T1000 (cell line): Measurements from ENCODE around the gene CAMK2B.
"Not testable (repeated sequence)": the region's sequence is repeated elsewhere in the genome, so short reads cannot be mapped to it uniquely, and the experiment has no call there.

Source experiments
- DNase-seq: peaks from one replicate; lab custom pipeline; 2025; ENCODE audit warnings: mixed read lengths; lab: John Stamatoyannopoulos, UW

Gene CAMK2B

GRCh38 chr7:44189286-44189992 is 136.0 kb downstream of the CAMK2B start, which contains the start of gene GCK:
Gene GCK, minus strand, starts transcription at chr7:44189439. Its CDS starts 486 bp downstream, at chr7:44188953.
- DNase-seq, result no peak

- no peak for DNase-seq
These were observed 136.7 kb downstream of the CAMK2B start for GRCh38 chr7:44188480-44189225.

- DNase-seq, result no peak
These were observed 137.6 kb downstream of the CAMK2B start for GRCh38 chr7:44187636-44188416.

DNA sequence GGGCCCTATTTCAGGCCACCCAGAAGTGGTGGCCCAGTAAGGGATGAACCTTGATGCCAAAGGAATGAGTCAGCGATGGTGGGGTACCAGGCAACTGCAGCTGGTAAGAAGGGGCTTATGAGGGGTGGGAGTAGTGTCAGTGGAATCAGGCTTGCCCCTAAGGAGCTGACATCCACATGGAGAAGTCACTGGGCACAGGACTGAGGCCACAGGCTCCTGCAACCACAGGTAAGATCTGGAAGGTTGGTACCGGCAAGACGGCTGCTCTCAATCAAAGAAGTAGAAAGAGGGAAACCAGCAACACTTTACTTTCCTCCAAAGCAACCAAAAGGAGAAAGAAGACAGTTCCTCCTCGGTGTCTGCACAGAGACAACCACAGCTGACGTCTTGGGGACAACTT is 138.7 kb downstream of the CAMK2B start:
- no peak for DNase-seq

DNA sequence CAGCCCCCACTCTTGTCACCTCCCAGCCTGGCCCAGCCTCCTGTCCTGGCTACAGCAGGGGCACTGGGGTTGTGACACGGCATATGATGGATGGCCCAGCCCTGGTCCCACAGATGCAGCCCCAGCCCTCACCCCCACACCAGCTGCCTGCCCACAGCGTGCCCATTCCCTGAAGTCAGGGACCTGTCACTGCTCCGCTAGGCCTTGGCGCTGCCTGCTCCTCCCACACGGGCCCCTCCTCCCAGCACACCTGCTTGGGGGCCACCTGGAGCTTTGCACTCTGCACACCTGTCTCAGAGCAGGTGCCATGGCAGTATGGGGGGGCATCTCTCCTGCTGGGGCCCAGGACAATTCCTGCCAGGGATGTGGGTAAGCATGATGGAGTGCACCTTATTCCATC is 139.7 kb downstream of the CAMK2B start:
- DNase-seq, result no peak

DNA sequence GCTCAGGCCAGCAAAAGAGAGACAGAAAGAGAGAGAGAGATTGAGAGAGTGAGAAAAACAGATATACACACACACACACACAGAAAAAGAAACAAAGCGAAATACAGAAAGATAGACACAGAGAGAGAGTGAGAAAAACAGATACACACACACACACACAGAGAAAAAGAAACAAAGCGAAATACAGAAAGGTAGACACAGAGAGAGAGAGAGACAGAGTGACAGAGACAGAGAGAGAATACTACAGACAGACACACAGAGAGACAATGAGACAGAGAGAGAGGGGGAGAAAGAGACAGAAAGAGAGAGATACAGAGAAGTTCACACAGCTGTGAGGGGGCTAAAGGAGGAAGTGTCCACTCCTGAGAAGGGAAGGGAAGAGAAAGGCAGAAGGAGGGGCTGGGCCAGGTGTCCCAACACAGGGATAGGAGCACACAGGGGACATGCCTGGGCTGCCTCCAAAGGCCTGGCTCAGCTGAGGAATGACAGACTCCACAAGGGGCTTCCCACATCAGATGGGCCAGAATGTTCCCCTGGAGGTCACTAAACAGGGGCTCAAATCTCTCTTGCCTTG is 140.4 kb downstream of the CAMK2B start:
- no peak for DNase-seq

GRCh38 chr7:44184206-44184872 is 141.1 kb downstream of the CAMK2B start:
- peak; percentile 70 for DNase-seq

DNA sequence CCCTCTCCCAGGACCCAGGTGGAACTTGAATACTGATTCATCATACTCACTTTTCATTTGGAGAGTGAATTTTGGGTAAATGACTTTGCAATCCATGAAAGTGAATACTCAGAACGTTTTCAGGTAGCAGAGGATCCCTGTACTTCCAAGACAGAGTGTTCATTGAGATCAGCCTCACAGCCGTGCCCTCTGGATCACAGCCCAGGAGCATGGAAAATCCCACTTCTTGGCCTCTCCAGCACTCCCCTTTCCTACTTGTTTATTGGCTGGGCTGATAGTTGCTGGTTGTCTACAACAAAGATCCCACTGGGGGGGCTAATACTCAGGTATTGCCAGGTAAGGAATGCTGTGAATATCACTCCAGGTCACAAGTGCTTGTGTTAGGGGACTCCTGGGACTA is 142.0 kb downstream of the CAMK2B start:
- DNase-seq, result no peak

DNA sequence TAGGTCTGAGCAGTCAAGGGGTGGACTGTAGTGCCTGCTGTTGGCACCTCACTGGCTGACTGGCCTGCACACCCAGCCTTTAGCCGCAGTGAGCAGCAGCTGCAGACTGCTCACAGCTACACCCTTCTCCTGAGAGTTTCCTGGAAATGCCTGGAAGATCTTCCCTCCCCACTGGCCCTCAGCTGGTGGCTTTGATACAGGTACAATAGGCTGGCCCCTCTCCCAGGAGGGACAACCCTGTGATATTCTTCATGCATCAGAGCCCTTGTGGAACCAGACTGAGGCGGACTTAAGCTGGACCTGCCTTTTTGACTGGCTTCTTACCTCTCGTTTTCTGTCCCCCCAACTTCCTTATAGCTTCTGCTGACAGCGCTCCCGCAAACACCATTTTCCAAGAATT is 142.6 kb downstream of the CAMK2B start:
- DNase-seq, result no peak

DNA sequence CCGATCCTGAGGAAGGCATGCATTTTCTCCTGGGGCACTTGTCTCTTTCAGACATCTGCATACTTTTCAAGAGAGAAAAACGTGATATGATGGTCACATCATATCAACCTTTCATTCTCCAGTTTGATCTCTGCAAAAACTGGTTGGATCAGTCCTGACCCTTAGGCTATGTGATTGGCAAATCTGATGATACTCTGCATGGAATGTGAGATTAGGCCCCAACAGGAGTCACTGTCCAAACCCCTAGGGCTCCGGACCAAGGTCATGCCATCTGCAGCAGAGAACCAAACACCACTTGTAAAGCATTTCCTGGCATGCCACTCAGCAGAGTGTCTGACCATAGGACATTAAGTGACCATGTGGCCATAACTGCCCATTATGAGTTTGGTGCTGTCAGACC is 144.8 kb downstream of the CAMK2B start:
- no peak for DNase-seq

DNA sequence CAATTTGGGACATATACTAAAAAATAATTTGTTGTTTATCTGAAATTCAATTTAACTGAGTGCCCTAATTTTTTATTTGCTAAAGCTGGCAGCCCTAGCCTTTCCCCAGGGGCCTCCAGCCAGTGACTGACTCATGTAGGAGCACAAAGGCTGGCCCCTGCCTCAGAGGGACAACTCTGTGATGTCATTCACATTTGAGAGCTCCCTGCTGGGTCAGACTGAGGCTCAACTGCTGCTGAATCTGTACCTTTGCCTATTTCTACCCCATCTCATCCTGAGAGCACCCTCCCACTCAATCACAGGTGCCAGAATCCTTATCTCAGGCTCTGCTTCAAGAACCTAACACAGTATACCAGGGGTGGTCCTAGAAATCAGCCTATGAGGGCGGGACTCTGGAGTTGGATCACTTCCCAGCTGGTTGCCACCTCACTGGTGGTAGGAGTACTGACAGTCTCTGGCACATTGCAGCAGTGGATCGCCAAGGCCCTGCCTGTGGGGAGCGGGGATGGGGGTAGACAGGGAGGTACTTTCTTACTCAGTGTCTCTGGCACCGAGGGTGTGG is 147.7 kb downstream of the CAMK2B start:
- peak; percentile 62 for DNase-seq

DNA sequence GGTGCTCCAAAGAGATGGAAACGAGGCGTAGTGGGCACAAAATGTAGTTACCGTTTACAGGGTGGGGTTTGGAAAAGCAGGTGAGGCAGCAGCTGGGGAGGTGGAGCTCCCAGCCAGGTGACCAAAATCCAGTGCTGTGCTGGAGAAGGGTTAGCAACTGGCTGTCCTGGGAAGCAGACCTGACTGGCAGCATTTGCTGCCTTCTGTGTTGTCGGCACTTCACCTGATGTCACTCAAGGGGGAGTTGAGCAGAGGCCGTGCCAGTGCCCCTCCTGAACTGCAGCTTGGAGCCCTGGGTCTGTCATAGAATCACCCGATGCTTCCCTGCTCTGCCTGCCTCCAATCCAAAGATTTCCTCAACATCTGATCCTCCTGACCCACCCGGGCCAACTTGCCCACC is 148.9 kb downstream of the CAMK2B start:
- no peak for DNase-seq

DNA sequence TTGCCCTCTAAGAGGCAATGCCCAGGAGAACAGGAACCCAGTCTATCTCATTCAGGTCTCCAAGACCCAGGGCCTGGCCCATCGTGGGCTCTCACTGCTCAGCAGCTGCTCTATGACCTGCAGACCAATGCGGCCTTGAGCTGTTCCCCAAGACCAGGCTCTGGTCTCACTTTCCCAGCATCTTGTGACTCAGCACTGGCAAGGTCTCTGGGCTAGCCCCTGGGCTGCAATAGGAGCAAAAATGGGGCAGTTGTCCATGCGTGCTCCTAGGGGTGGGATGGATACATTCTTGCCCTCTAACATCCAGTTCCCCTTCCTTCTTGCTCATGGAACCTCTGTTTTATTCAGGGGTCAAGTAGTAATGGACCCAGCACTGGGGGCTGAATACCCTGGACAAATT is 149.7 kb downstream of the CAMK2B start:
- no peak for DNase-seq

DNA sequence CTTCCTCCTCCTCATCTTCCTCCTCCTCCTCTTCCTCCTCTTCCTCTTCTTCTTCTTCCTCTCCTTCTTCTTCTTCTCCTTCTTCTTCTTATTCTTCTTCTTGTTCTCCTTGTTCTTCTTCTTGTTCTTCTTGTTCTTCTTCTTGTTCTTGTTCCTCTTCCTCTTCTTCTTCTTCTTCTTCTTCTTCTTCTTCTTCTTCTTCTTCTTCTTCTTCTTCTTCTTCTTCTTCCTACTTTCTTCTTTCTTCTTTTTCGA is 150.8 kb downstream of the CAMK2B start:
- not testable (repeated sequence) for DNase-seq

DNA sequence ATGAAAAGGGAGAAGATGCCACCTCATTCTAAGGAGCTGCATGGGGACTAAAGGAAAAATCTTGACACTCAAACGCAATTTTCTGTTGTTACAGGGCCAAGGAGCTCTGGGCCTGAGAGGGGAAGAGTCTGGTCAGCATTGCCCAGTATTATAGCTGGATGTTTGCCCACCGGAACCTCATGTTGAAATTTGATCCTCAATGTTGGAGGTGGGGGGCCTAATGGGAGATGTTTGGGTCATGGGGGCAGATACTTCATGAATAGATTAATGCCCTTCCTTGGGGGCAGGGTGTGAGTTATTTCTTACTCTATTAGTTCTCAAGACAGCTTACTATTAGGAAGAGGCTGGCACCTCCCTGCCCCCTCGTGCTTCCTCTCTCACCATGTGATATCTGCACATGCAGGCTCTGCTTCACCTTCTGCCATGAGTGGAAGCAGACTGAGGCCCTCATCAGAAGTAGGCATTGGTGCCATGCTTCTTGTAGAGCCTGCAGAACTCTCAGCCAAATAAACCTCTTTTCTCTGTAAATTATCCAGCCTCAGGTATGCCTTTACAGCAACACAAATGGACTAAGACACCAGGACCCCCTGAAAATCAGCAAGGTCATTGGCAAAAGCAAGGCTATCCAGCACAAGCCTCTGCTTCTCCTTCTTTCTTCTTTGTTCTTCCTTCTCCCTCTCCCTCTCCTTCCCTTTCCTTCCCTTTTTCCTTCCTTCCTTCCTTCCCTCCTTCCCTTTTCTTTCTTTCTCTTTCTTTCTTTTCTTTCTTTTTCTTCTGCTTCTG is 151.3 kb downstream of the CAMK2B start:
- DNase-seq, result no peak

GRCh38 chr7:44172803-44173424 is 152.5 kb downstream of the CAMK2B start:
- DNase-seq, result no peak

DNA sequence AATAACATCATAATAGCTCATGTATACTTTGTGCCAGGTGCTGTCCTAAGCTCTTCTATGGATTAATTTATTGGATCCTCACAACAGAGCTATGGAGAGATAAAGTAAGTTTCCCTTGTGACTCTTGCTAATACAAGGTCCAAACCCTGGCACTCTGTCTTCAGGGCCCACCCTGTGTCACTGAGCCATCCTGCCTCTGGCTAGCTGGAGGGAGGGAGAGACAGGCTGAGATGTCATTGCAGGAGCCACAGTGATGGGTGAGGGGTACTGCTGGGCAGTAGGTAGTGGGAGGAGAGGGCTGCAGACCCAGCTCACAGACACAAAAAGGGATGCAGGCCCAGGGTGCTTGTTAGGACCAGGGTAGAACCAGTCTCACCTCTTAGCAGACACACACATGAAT is 153.0 kb downstream of the CAMK2B start:
- DNase-seq, result no peak

- DNase-seq, result not testable (repeated sequence)
These were observed 153.5 kb downstream of the CAMK2B start for GRCh38 chr7:44171901-44172300.

GRCh38 chr7:44167920-44168319 is 157.5 kb downstream of the CAMK2B start:
- no peak for DNase-seq
